ENCODE measurements around the gene TOB1. TPM values are rescaled to one million over a fixed set of nuclear protein-coding genes. Genes with fewer than 3 reads are reported as not detected.

TOB1 gene
- total RNA-seq, 1 experiment from 2014 or later, result 19.3 TPM

GRCh38 chr17:50817838-50818237, 48.3 kb downstream of the TOB1 start:
- no TSS peak for BruUV-seq (replicated peaks)
- DNase-seq (ENCODE audit: low spot score), result no peak
- Histone ChIP-seq H3K27ac (ENCODE audit: low read depth, low read length, poor library complexity, severe bottlenecking) (no peak overlapping the region), H3K4me1 (ENCODE audit: insufficient read depth, low read length, poor library complexity, severe bottlenecking) (peaks cover 5% of the 10 kb centered on the region), H3K27me3 (replicated peaks; ENCODE audit: insufficient read depth, low read depth, low read length, poor library complexity) (no peaks in the 10 kb centered on the region), H3K9me3 (ENCODE audit: low read depth, low read length, poor library complexity, severe bottlenecking) (no peaks in the 10 kb centered on the region), H3K4me3 (ENCODE audit: low read depth, low read length, poor library complexity, severe bottlenecking) (no peak overlapping the region), H3K36me3 (ENCODE audit: insufficient read depth, low read length, poor library complexity, severe bottlenecking) (no peaks in the 10 kb centered on the region)
- intact Hi-C loops (cut with micrococcal nuclease; ENCODE audit: unreplicated experiment), result no loop called here
- TF ChIP-seq EZH2 (IDR thresholded peaks at IDR 0.05; ENCODE audit: borderline replicate concordance, low read depth, low read length, poor library complexity, severe bottlenecking), result no peak
- no peak for TF ChIP-seq CTCF (conservative IDR thresholded peaks at IDR 0.05; ENCODE audit: low read depth, low read length)
- ChIA-PET POLR2A (ENCODE audit: low non-redundant PET) (no interaction called here), CTCF (interaction anchor here (0.6 kb wide), 3 partner anchors 8 to 278 kb away, joined by 3 to 10 read pairs (median 5); no protein-coding TSS in a partner anchor)

DNA sequence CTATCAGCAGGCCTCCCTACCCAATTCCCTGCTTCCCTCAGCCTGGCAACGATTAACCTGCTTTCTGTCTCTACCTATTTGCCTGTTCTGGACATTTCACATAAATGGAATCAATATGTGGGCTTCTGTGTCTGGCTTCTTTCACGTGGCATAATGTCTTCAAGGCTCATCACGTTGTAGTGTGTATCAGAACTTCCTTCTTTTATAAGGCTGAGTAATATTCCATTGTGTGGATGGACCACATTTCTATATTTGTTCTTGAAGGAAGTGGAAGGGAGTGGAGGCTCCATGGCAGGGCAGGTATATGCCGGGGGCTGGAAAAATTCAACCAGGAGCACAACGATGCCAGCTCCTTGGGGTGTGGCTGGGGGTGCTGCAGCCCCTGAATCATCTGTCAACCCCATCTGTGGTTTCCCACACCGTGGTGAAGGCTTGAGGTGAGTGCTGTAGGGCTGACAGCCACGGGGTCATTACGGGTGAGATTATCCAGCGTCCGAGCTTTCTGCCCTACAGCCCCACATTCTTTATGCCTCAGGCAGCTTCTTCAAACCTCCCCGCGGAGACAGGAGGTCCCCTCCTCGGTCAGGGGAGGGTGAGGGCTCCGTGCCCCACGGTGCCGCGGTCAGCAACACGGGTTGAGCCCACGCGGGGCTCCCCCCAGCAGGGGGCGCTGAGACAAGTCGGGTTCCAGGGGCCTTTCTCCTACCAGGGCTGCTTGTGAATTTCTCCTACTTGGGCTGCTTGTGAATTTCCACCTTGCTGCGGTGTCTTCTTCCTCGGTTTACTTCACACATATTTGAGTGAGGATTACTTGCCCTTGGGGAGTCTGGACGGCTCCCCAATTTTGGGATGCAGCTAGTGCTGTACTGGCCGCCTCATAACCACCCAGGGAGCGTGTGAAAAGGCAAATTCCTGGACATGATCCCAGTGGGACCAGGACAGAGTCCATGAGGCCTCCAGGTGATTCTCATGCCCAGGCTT, 49.1 kb downstream of the TOB1 start:
- POLR2A ChIA-PET (ENCODE audit: low non-redundant PET), result no interaction called here
- Histone ChIP-seq H3K4me1 (ENCODE audit: insufficient read depth, low read length, poor library complexity, severe bottlenecking) (peaks cover 5% of the 10 kb centered on the region), H3K27ac (ENCODE audit: low read depth, low read length, poor library complexity, severe bottlenecking) (no peak overlapping the region), H3K4me3 (ENCODE audit: low read depth, low read length, poor library complexity, severe bottlenecking) (no peak overlapping the region), H3K36me3 (ENCODE audit: insufficient read depth, low read length, poor library complexity, severe bottlenecking) (no peaks in the 10 kb centered on the region), H3K9me3 (ENCODE audit: low read depth, low read length, poor library complexity, severe bottlenecking) (no peaks in the 10 kb centered on the region), H3K27me3 (replicated peaks; ENCODE audit: insufficient read depth, low read depth, low read length, poor library complexity) (no peaks in the 10 kb centered on the region)
- DNase-seq (ENCODE audit: low spot score), result peak; percentile 55
- CTCF ChIA-PET, result interaction anchor here (0.6 kb wide), 3 partner anchors 9 to 277 kb away, joined by 3 to 10 read pairs (median 5); no protein-coding TSS in a partner anchor
- TF ChIP-seq CTCF (conservative IDR thresholded peaks at IDR 0.05; ENCODE audit: low read depth, low read length), result peak; percentile 92
- TF ChIP-seq EZH2 (IDR thresholded peaks at IDR 0.05; ENCODE audit: borderline replicate concordance, low read depth, low read length, poor library complexity, severe bottlenecking), result no peak
- no TSS peak for BruUV-seq (replicated peaks)
- intact Hi-C loops (cut with micrococcal nuclease; ENCODE audit: unreplicated experiment), result no loop called here

GRCh38 chr17:50816271-50816670, 49.9 kb downstream of the TOB1 start:
- intact Hi-C loops (cut with micrococcal nuclease; ENCODE audit: unreplicated experiment), result no loop called here
- TF ChIP-seq EZH2 (IDR thresholded peaks at IDR 0.05; ENCODE audit: borderline replicate concordance, low read depth, low read length, poor library complexity, severe bottlenecking) (no peak), CTCF (conservative IDR thresholded peaks at IDR 0.05; ENCODE audit: low read depth, low read length) (no peak)
- ChIA-PET CTCF (no interaction called here), POLR2A (ENCODE audit: low non-redundant PET) (no interaction called here)
- no TSS peak for BruUV-seq (replicated peaks)
- H3K27me3 ChIP-seq (replicated peaks; ENCODE audit: insufficient read depth, low read depth, low read length, poor library complexity), result no peaks in the 10 kb centered on the region
- H3K9me3 ChIP-seq (ENCODE audit: low read depth, low read length, poor library complexity, severe bottlenecking), result no peaks in the 10 kb centered on the region
- H3K27ac ChIP-seq (ENCODE audit: low read depth, low read length, poor library complexity, severe bottlenecking), result no peak overlapping the region
- no peak overlapping the region for H3K4me3 ChIP-seq (ENCODE audit: low read depth, low read length, poor library complexity, severe bottlenecking)
- H3K4me1 ChIP-seq (ENCODE audit: insufficient read depth, low read length, poor library complexity, severe bottlenecking), result peaks cover 5% of the 10 kb centered on the region
- DNase-seq (ENCODE audit: low spot score), result no peak
- no peaks in the 10 kb centered on the region for H3K36me3 ChIP-seq (ENCODE audit: insufficient read depth, low read length, poor library complexity, severe bottlenecking)

Data from A673 (cell line).